Neural progenitor cell (in vitro differentiated cells): ENCODE measurements around the gene UBXN1. TPM values are rescaled to one million over a fixed set of nuclear protein-coding genes. Genes with fewer than 3 reads are reported as not detected.

Experiments used
- DNase-seq: peaks from one replicate; pipeline ENCODE4 v3.0.0-alpha.2; 2016; ENCODE audit warnings: low spot score
- H2AFZ ChIP-seq: fragments of 200-600 bp; sonication (generic); replicated peaks from 2 replicates; pipeline ENCODE4 v1.6.1; 2016; ENCODE audit warnings: antibody characterized with exemption
- H3F3A ChIP-seq: fragments of 200-600 bp; sonication (generic); 2 replicates; pipeline ENCODE4 v1.6.1; 2016; ENCODE audit warnings: antibody characterized with exemption, low read depth
- H3K27ac ChIP-seq: fragments of 200-600 bp; sonication (generic); 2 replicates; pipeline ENCODE4 v1.5.1; 2016; ENCODE audit warnings: mild to moderate bottlenecking
- H3K27me3 ChIP-seq: fragments of 200-600 bp; sonication (generic); 2 replicates; pipeline ENCODE4 v1.6.1; 2016; ENCODE audit warnings: mild to moderate bottlenecking, moderate library complexity
- H3K36me3 ChIP-seq: fragments of 200-600 bp; sonication (generic); 2 replicates; pipeline ENCODE4 v1.5.1; 2016
- H3K4me1 ChIP-seq: fragments of 200-600 bp; sonication (generic); 2 replicates; pipeline ENCODE4 v1.6.1; 2016; ENCODE audit warnings: mixed run types
- H3K4me2 ChIP-seq: fragments of 200-600 bp; sonication (generic); 2 replicates; pipeline ENCODE4 v1.6.1; 2016
- H3K4me3 ChIP-seq: fragments of 200-600 bp; sonication (generic); 2 replicates; pipeline ENCODE4 v1.5.1; 2016
- H3K79me2 ChIP-seq: fragments of 200-600 bp; sonication (generic); 2 replicates; pipeline ENCODE4 v1.6.1; 2016; ENCODE audit warnings: low read depth
- H3K9ac ChIP-seq: fragments of 200-600 bp; sonication (generic); 2 replicates; pipeline ENCODE4 v1.6.1; 2016
- H3K9me3 ChIP-seq: fragments of 200-600 bp; sonication (generic); 2 replicates; pipeline ENCODE4 v1.5.1; 2016; ENCODE audit warnings: low read depth
- H4K20me1 ChIP-seq: fragments of 200-600 bp; sonication (generic); 2 replicates; pipeline ENCODE4 v1.6.1; 2016; ENCODE audit warnings: low read depth
- H3K27ac Mint-ChIP-seq: 3 replicates; pipeline ENCODE4 v1.8.0; 2021; ENCODE audit warnings: mixed read lengths
- H3K27me3 Mint-ChIP-seq: 2 replicates; pipeline ENCODE4 v1.8.0; 2022; ENCODE audit warnings: low read depth, mild to moderate bottlenecking, inconsistent platforms, moderate library complexity, mixed read lengths; ENCODE audit not compliant: insufficient read depth
- H3K36me3 Mint-ChIP-seq: 3 replicates; pipeline ENCODE4 v1.8.0; 2021; ENCODE audit warnings: mixed read lengths
- H3K4me1 Mint-ChIP-seq: 3 replicates; pipeline ENCODE4 v1.8.0; 2021; ENCODE audit warnings: mixed read lengths
- H3K4me3 Mint-ChIP-seq: 3 replicates; pipeline ENCODE4 v1.8.0; 2021; ENCODE audit warnings: mild to moderate bottlenecking, moderate library complexity, mixed read lengths
- H3K9me3 Mint-ChIP-seq: 3 replicates; pipeline ENCODE4 v1.8.0; 2020; ENCODE audit warnings: mixed read lengths
- EZH2 ChIP-seq: fragments of 200-600 bp; sonication (generic); IDR thresholded peaks from 2 replicates; pipeline ENCODE4 v1.6.1; 2017; ENCODE audit warnings: antibody characterized with exemption, mild to moderate bottlenecking, moderate library complexity
- EZH2phosphoT487 ChIP-seq: fragments of 200-600 bp; sonication (generic); IDR thresholded peaks from 2 replicates; pipeline ENCODE4 v1.6.1; 2017; ENCODE audit warnings: antibody characterized with exemption
- total RNA-seq: library from RNA; depleted of rRNA; stranded (reverse); fragments of >200 nt; gene quantifications from 2 replicates; pipeline ENCODE4 v1.2.3, GENCODE V29; 2015; ENCODE audit warnings: low replicate concordance
- TF ChIP-seq, protein P1 (sequence below): fragments of 200-600 bp; sonication (generic); IDR thresholded peaks from 2 replicates; pipeline ENCODE4 v1.5.1; 2017; ENCODE audit warnings: antibody characterized with exemption, mild to moderate bottlenecking

UBXN1 gene
- total RNA-seq, 1 donor from 2014 or later, result 60.7 TPM

DNA sequence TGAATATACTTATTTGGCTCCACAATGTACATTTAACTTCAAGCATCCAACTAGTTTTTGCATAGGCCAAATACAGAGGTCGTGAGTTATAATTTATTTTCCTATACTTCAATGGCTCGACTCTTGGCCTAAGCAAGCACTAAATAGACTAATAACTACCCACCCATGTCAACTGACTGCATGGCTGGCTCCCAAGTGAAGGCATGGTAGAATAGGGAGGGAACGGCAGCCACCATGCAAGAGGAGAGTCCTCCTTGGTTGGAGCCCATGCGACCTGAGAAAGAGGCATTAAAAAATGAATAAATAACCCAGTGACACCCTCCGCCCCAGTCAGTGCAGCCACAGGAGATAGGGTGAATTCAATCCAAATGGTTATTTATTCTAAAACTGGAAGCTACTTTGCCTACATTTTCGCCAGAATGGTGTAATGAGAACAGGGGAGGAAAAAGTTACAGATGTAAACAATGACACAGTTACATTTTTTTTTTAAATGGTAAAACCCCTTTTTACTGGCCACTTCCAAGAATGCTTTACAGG lies 33.5 kb upstream of the UBXN1 start:
- Histone ChIP-seq H3K79me2 (peaks cover 13% of the 10 kb centered on the region), H3K27ac (no peak overlapping the region), H3K27me3 (no peaks in the 10 kb centered on the region), H3K9me3 (no peaks in the 10 kb centered on the region), H3F3A (peaks cover 89% of the 10 kb centered on the region), H2AFZ (no peak overlapping the region), H3K9ac (no peak overlapping the region), H3K4me3 (no peak overlapping the region), H3K36me3 (peaks cover 17% of the 10 kb centered on the region), H3K4me2 (no peak overlapping the region), H3K4me1 (peaks cover 17% of the 10 kb centered on the region), H4K20me1 (peaks cover 4% of the 10 kb centered on the region)
- TF ChIP-seq EZH2 (no peak), EZH2phosphoT487 (no peak)
- TF ChIP-seq, protein P1, sequence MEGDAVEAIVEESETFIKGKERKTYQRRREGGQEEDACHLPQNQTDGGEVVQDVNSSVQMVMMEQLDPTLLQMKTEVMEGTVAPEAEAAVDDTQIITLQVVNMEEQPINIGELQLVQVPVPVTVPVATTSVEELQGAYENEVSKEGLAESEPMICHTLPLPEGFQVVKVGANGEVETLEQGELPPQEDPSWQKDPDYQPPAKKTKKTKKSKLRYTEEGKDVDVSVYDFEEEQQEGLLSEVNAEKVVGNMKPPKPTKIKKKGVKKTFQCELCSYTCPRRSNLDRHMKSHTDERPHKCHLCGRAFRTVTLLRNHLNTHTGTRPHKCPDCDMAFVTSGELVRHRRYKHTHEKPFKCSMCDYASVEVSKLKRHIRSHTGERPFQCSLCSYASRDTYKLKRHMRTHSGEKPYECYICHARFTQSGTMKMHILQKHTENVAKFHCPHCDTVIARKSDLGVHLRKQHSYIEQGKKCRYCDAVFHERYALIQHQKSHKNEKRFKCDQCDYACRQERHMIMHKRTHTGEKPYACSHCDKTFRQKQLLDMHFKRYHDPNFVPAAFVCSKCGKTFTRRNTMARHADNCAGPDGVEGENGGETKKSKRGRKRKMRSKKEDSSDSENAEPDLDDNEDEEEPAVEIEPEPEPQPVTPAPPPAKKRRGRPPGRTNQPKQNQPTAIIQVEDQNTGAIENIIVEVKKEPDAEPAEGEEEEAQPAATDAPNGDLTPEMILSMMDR, result no peak
- no peak for DNase-seq
- H3K27me3 Mint-ChIP-seq, result peaks cover 10% of the 10 kb centered on the region
- peaks cover 45% of the 10 kb centered on the region for H3K36me3 Mint-ChIP-seq
- no peak overlapping the region for H3K4me3 Mint-ChIP-seq
- peaks cover 31% of the 10 kb centered on the region for H3K4me1 Mint-ChIP-seq
- H3K27ac Mint-ChIP-seq, result no peak overlapping the region
- no peaks in the 10 kb centered on the region for H3K9me3 Mint-ChIP-seq

GRCh38 chr11:62710001-62710345 lies 31.1 kb upstream of the UBXN1 start:
- peak overlapping the region; percentile 74 for H3K9ac ChIP-seq
- peak overlapping the region; percentile 79 for H3K4me2 ChIP-seq
- Mint-ChIP-seq H3K27ac (peak overlapping the region; percentile 97), H3K36me3 (peaks cover 27% of the 10 kb centered on the region), H3K4me1 (peaks cover 47% of the 10 kb centered on the region), H3K27me3 (peaks cover 10% of the 10 kb centered on the region), H3K4me3 (peak overlapping the region; percentile 88), H3K9me3 (no peaks in the 10 kb centered on the region)
- no peaks in the 10 kb centered on the region for H4K20me1 ChIP-seq
- H3K36me3 ChIP-seq, result no peaks in the 10 kb centered on the region
- TF ChIP-seq EZH2phosphoT487, result no peak
- TF ChIP-seq EZH2, result peak; percentile 30
- peaks cover 8% of the 10 kb centered on the region for H3K79me2 ChIP-seq
- peak overlapping the region; percentile 65 for H3K4me3 ChIP-seq
- peak overlapping the region; percentile 94 for H2AFZ ChIP-seq
- H3F3A ChIP-seq, result peaks cover 85% of the 10 kb centered on the region
- peak overlapping the region; percentile 98 for H3K27ac ChIP-seq
- H3K4me1 ChIP-seq, result peaks cover 32% of the 10 kb centered on the region
- no peak for DNase-seq
- H3K27me3 ChIP-seq, result no peaks in the 10 kb centered on the region
- no peaks in the 10 kb centered on the region for H3K9me3 ChIP-seq

DNA sequence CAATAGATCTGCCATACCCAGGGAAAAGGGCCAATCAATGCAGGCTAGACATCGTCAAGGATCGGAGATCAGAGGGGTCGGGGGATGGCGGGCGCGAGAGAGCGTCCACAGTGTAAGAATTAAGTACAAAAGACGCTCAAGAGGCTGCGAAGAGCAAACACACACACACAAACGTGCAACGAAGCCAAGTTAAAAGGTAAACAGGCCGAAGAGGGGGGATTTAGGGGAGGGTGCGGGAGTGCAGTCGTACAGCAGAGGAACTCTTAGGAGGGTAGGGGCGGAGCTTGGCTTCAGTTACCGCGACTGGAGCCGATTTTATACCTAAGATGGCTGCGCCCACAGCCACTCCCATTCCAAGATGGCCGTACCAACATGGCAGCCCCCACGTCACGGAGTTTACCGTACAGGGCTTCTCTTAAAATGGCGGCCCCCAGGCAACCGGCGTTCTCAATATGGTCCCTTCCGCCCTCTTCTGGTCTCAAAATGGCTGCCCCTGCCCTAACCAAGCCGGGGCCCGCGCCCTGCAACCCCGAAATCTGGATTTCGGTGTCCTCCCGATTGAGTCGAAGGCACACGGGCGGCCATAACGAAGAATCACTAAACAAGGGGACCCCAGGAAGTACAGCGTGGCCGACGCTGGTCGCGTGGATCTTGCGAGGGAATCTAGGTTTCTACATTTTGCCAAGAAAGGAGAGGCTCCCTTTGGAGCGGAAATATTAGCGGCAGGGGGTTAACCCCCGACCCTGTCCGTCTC lies 30.6 kb upstream of the UBXN1 start:
- peak overlapping the region; percentile 88 for H3K4me3 Mint-ChIP-seq
- peaks cover 14% of the 10 kb centered on the region for H3K79me2 ChIP-seq
- H3K27ac ChIP-seq, result peak overlapping the region; percentile 98
- no peaks in the 10 kb centered on the region for H3K36me3 ChIP-seq
- H3K27me3 ChIP-seq, result no peaks in the 10 kb centered on the region
- H3K27me3 Mint-ChIP-seq, result peaks cover 8% of the 10 kb centered on the region
- H3K9me3 Mint-ChIP-seq, result no peaks in the 10 kb centered on the region
- DNase-seq, result peak; percentile 99
- peak overlapping the region; percentile 94 for H2AFZ ChIP-seq
- TF ChIP-seq, protein P1, result no peak
- TF ChIP-seq EZH2phosphoT487, result no peak
- peak overlapping the region; percentile 92 for H3K4me2 ChIP-seq
- peaks cover 84% of the 10 kb centered on the region for H3F3A ChIP-seq
- H4K20me1 ChIP-seq, result no peaks in the 10 kb centered on the region
- H3K36me3 Mint-ChIP-seq, result peaks cover 26% of the 10 kb centered on the region
- H3K4me1 Mint-ChIP-seq, result peaks cover 47% of the 10 kb centered on the region
- H3K9me3 ChIP-seq, result no peaks in the 10 kb centered on the region
- H3K27ac Mint-ChIP-seq, result peak overlapping the region; percentile 97
- peak overlapping the region; percentile 74 for H3K9ac ChIP-seq
- H3K4me3 ChIP-seq, result peak overlapping the region; percentile 65
- peaks cover 32% of the 10 kb centered on the region for H3K4me1 ChIP-seq

DNA sequence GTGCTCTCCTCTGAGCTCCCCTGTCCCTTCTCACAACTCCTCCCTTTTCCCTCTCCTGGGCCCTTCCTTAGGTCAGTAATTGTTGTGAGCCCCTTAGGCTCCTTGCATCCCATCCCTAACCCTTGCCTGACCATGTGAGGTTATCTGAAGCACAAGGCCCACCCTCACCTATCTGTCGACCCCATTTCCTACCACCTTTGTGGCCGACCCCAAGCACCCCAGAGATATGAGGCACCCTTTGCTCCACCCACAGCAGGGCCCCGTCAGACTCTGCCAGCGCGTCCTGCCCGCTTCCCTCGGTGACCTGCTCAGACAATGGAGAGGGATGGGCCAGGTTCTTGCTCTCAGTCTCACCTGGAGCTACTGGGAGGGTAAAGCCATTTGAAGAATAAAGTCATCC lies 29.9 kb upstream of the UBXN1 start:
- no peaks in the 10 kb centered on the region for H3K36me3 ChIP-seq
- H3K9ac ChIP-seq, result peak overlapping the region; percentile 55
- no peaks in the 10 kb centered on the region for H3K9me3 Mint-ChIP-seq
- H4K20me1 ChIP-seq, result no peaks in the 10 kb centered on the region
- TF ChIP-seq EZH2 (no peak), EZH2phosphoT487 (no peak)
- TF ChIP-seq, protein P1, result no peak
- H3K4me3 Mint-ChIP-seq, result peak overlapping the region; percentile 88
- no peaks in the 10 kb centered on the region for H3K27me3 ChIP-seq
- peak overlapping the region; percentile 61 for H3K27ac ChIP-seq
- peaks cover 8% of the 10 kb centered on the region for H3K27me3 Mint-ChIP-seq
- H3K79me2 ChIP-seq, result peaks cover 16% of the 10 kb centered on the region
- H3K4me1 Mint-ChIP-seq, result peaks cover 47% of the 10 kb centered on the region
- no peak for DNase-seq
- H3K4me2 ChIP-seq, result peak overlapping the region; percentile 92
- H3F3A ChIP-seq, result peaks cover 81% of the 10 kb centered on the region
- peak overlapping the region; percentile 65 for H3K4me3 ChIP-seq
- H3K4me1 ChIP-seq, result peaks cover 32% of the 10 kb centered on the region
- peak overlapping the region; percentile 97 for H3K27ac Mint-ChIP-seq
- peak overlapping the region; percentile 68 for H2AFZ ChIP-seq
- H3K36me3 Mint-ChIP-seq, result peaks cover 26% of the 10 kb centered on the region
- H3K9me3 ChIP-seq, result no peaks in the 10 kb centered on the region
